ENCODE measurements around the gene TMEM80.
"Not testable (repeated sequence)": the region's sequence is repeated elsewhere in the genome, so short reads cannot be mapped to it uniquely, and the experiment has no call there.

Gene TMEM80

DNA sequence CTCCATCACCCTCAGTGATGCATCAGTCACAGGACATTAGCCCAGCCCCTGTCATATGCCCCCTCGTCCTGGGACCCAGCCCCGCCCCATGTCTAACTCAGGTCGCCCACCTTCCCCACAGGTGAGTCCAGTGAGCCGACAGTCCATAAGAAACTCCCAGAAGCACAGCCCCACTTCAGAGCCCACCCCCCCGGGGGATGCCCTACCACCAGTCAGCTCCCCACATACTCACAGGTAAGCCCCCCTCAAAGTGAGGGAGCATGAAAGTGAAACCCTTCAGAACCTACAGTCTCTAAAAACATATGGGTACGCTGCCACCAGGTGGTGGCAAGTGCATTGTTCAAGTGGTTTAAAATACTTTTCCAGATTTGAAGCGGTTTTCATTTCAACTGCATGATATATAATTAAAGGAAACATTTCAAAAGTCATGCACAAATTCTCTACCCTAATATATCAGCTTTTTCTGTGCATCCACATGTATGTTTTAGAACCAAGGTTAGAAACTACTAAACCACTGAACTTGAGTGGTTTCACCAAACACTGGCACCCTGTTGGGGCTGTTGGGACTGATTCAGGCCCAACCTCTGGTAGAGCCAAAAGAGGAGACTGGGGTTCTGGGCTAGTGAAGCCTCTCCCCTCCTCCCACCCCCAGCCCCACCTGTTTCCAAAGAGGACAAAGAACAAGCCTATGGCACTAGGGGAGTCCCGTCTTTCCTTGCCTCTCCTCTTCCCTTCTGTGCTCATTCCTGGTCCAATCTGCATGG, 27.7 kb downstream of the TMEM80 start:
- peak; percentile 36 for DNase-seq

DNA sequence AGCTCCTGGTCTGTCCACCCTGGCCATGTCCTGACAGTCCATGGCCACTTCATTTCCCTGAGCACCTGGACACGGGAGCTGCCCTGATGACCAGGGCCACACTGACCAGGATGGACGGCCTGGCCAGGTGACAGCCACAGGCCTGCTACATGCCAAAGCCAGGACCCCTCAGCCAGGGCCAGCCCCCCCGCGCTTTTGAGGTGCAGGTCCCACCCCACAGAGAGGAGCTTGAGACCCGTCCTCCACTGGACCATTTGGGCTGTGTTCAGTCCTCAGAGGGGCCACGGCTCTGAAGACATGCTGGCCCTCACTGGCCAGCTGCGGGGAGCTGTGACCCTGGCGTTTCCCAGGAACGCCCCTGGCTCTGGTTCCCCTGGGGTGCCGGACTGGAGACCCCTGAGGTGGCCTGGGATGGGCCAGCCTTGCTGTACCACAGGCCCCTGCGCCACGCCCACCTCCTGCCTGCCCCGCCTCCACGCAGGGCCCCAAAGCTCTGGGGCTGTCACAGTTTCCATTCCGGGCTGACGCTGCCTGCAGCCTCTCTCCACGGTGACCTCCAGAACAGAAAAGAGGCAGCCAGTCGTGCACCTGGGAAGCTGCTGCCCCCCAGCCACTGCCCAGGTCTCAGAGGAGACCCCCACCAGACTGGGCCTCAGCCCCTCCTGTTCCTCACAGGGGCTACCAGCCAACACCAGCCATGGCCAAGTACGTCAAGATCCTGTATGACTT, 28.6 kb downstream of the TMEM80 start:
- DNase-seq = no peak

- no peak for DNase-seq
Observed at GRCh38 chr11:724778-725386, 29.3 kb downstream of the TMEM80 start.

GRCh38 chr11:725624-726202, 30.1 kb downstream of the TMEM80 start:
- no peak for DNase-seq

GRCh38 chr11:726278-727220, 30.9 kb downstream of the TMEM80 start:
- DNase-seq = peak; percentile 47

DNA sequence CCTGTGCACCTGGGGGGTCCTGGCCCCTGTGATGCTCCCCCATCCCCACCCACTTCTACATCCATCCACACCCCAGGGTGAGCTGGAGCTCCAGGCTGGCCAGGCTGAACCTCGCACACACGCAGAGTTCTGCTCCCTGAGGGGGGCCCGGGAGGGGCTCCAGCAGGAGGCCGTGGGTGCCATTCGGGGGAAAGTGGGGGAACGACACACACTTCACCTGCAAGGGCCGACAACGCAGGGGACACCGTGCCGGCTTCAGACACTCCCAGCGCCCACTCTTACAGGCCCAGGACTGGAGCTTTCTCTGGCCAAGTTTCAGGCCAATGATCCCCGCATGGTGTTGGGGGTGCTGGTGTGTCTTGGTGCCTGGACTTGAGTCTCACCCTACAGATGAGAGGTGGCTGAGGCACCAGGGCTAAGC, 31.7 kb downstream of the TMEM80 start:
- DNase-seq = no peak

GRCh38 chr11:727859-728748, 32.5 kb downstream of the TMEM80 start:
- DNase-seq = peak; percentile 79

- DNase-seq = no peak
Observed at GRCh38 chr11:728901-729491, 33.4 kb downstream of the TMEM80 start.

DNA sequence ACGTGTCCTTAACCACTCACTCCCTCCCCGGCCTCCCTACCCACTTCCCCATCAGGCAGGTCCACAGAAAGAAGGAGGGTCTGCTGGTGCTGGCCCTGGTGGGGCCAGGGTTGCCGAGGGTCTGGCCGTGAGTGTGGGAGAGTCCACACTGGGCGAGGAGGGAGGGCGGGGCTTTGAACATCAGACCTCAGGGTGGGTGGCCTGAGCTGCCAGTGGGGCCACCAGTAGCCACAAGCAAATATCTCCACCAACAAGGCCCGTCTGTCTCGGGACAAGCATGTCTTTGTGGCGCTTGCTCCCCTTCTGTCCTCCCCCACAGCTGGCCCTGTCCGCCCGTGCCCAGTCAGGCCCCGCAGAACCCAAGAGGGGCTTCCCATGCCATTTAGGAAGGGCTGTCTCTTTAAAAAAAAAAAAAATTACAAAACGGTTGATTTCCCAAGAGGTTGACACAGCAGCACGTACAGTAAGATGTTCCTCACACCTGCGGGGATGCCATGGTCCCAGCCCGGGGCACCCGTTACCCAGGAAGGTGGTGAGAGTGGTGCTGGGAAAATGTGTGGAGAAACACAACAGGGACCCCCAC, 34.0 kb downstream of the TMEM80 start:
- DNase-seq = no peak

DNA sequence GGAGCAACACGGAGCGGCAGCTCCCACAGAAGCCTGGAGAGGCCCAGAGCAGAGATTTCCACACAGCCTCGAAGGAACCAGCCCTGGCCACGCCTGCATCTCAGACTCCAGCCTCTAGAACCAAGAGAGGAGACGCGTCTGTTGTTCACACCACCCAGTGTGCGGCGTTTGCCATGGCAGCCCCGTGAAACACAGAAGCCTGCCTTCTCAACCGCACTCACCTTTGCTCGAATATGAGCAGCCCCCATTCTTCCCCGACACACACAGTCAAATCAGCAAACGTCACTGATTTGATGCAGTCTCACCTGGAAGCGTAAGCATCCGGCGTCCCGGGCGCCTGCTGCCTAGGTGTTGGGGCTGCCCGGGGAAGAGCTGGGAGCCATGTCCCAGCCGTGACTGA, 37.5 kb downstream of the TMEM80 start:
- DNase-seq = no peak

- DNase-seq = not testable (repeated sequence)
Observed at GRCh38 chr11:734541-734940, 38.9 kb downstream of the TMEM80 start.

- no peak for DNase-seq
Observed at GRCh38 chr11:737366-737765, 41.8 kb downstream of the TMEM80 start.

- DNase-seq = not testable (repeated sequence)
Observed at GRCh38 chr11:737899-738298, 42.3 kb downstream of the TMEM80 start.

GRCh38 chr11:742156-742546, 46.5 kb downstream of the TMEM80 start:
- no peak for DNase-seq

GRCh38 chr11:742571-743201, 47.1 kb downstream of the TMEM80 start:
- DNase-seq = no peak

DNA sequence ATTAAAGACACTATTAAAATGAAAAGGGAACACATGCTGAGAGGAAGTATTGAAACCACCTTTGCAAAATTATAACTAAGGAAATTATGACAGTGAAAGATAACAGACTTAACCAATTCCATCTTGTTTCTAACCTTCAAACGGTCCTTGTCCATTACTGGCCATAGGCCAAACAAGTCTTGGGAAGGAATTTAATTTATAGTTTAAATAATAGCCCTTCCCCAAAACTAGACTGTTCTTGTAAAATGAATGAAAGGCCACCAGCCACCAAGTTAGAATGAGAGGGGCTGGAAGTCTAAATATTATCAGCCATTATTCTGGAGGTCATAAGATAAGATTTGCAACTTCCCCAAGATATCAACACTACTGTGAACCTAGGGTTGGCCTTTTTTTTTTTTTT, 49.8 kb downstream of the TMEM80 start:
- no peak for DNase-seq

- peak; percentile 14 for DNase-seq
Observed at GRCh38 chr11:746289-747157, 50.9 kb downstream of the TMEM80 start.

- DNase-seq = peak; percentile 72
Observed at GRCh38 chr11:747158-748006, 51.8 kb downstream of the TMEM80 start, which contains the start of gene TALDO1. Gene TALDO1, plus strand, starts transcription at chr11:747464. Its CDS starts 18 bp downstream, at chr11:747482.
